Right lobe of liver (tissue), 4 donors: Measurements from ENCODE around the gene PAPOLB.

Experiments
- POLR2A ChIP-seq: fragments of 450-650 bp; IDR thresholded peaks from one replicate; pipeline ENCODE4 v1.6.1; 2017; ENCODE audit warnings: antibody characterized with exemption, mild to moderate bottlenecking
- TF ChIP-seq, protein P1 (sequence below), 4 donors: fragments of 200-600 bp in 3 of 4; fragments of 450-650 bp in 1 of 4; IDR thresholded peaks; one replicate each; pipeline versions ENCODE4 v1.5.1 to v1.8.0; 2016 to 2022; ENCODE audit warnings: antibody characterized with exemption in 4 of 4, mild to moderate bottlenecking in 2 of 4
- donor health status: DM: no; HTN: no; CAD: no.
- donor health status: DM: no; HTN: no; CAD: no.
- donor health status: DM: no; HTN: yes; CAD: no.

DNA sequence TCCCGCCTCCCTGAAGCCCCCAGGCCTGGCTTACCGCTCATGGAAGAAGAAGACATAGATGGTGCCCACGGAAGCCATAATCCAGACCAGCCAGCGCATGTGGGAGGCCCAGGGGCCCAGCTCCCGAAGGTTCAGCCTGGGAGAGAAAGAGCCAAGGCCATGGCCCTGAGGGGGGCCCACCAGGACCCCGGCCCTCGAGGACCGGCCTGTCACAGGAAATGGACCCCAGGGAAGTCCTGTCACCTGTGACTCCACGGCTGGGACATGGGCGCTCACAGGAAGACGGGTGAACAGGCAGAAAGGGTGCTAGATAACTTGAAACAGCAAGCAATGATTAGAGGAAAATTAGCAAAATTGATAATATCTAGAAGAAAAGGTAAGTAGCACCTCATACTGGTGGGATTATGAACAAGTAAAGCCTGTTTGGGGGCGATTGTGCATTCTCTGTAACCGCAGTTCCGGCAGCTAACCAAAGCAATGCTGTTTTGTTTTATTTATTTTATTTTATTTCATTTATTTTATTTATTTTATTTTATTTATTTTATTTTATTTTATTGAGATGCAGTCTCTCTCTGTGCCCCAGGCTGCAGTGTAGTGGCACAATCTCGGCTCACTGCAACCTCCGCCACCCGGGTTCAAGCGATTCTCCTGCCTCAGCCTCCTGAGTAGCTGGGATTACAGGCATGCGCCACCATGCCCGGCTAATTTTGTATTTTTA, 49.4 kb upstream of the PAPOLB start:
- TF ChIP-seq, protein P1, sequence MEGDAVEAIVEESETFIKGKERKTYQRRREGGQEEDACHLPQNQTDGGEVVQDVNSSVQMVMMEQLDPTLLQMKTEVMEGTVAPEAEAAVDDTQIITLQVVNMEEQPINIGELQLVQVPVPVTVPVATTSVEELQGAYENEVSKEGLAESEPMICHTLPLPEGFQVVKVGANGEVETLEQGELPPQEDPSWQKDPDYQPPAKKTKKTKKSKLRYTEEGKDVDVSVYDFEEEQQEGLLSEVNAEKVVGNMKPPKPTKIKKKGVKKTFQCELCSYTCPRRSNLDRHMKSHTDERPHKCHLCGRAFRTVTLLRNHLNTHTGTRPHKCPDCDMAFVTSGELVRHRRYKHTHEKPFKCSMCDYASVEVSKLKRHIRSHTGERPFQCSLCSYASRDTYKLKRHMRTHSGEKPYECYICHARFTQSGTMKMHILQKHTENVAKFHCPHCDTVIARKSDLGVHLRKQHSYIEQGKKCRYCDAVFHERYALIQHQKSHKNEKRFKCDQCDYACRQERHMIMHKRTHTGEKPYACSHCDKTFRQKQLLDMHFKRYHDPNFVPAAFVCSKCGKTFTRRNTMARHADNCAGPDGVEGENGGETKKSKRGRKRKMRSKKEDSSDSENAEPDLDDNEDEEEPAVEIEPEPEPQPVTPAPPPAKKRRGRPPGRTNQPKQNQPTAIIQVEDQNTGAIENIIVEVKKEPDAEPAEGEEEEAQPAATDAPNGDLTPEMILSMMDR (IDR thresholded peaks at IDR 0.05): no peak
- no peak for TF ChIP-seq POLR2A
